ENCODE data around the gene APP. TPM values are rescaled to one million over a fixed set of nuclear protein-coding genes. Genes with fewer than 3 reads are reported as not detected.

Gene APP
- total and polyA plus RNA-seq, 2 of the 13 experiments (the other 11 are each of a cell fraction or from before 2014, with no cell fraction given): 70.6 to 262 TPM

DNA sequence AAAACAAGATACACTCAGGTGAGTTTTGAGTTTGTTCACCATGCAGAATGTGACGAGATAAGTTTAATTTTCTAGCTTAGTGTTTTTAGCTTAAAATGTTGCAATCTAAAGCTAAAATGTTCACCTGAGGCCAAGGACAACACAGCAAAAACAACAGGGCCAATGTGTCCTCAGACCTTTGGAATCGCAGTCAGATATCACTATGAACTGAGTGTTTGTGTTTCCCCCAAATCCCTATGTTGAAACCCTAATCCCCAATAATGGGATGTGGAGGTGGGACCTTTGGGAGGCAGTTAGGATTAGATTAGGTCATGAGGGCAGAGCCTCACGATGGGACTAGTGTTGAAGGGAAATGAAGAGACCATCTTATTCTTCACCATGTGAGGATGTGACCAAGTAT, 291.4 kb downstream of the APP start (continued):
- TF ChIP-seq NR2F1 (CRISPR knock-in tag; IDR thresholded peaks at IDR 0.05) (no peak), FOXK2 (IDR thresholded peaks at IDR 0.05) (no peak), NFE2L1 (CRISPR knock-in tag; IDR thresholded peaks at IDR 0.05; ENCODE audit: borderline replicate concordance) (no peak), ELF1 (CRISPR knock-in tag; IDR thresholded peaks at IDR 0.05) (no peak), HDAC2 (CRISPR knock-in tag; IDR thresholded peaks at IDR 0.05) (0 out of 2 replicates have a peak, but pooled peaks have one; percentile 39), ZMAT3 (CRISPR knock-in tag; conservative IDR thresholded peaks at IDR 0.05) (no peak), ARNT (IDR thresholded peaks at IDR 0.05) (no peak), ZNF34 (CRISPR knock-in tag; IDR thresholded peaks at IDR 0.05; ENCODE audit: borderline replicate concordance) (no peak), ZNF225 (CRISPR knock-in tag; IDR thresholded peaks at IDR 0.05) (no peak), SNAPC2 (CRISPR knock-in tag; IDR thresholded peaks at IDR 0.05) (no peak), MEIS2 (CRISPR knock-in tag; IDR thresholded peaks at IDR 0.05) (no peak), ZNF354B (CRISPR knock-in tag; IDR thresholded peaks at IDR 0.05) (no peak), ZKSCAN5 (CRISPR knock-in tag; IDR thresholded peaks at IDR 0.05) (no peak), MTF2 (CRISPR knock-in tag; IDR thresholded peaks at IDR 0.05; ENCODE audit: borderline replicate concordance) (no peak), SIX1 (CRISPR knock-in tag; IDR thresholded peaks at IDR 0.05; ENCODE audit: borderline replicate concordance) (no peak), ZNF460 (CRISPR knock-in tag; IDR thresholded peaks at IDR 0.05; ENCODE audit: borderline replicate concordance) (no peak), ZBTB3 (CRISPR knock-in tag; IDR thresholded peaks at IDR 0.05; ENCODE audit: borderline replicate concordance, low read depth) (no peak), ZFP41 (CRISPR knock-in tag; IDR thresholded peaks at IDR 0.05; ENCODE audit: borderline replicate concordance) (no peak), MIXL1 (CRISPR knock-in tag; IDR thresholded peaks at IDR 0.05) (peak; percentile 55; the same call in 1 of the 2 replicates), ZNF709 (CRISPR knock-in tag; IDR thresholded peaks at IDR 0.05) (no peak), DNMT3B (CRISPR knock-in tag; conservative IDR thresholded peaks at IDR 0.05) (no peak), ZNF143 (CRISPR knock-in tag; IDR thresholded peaks at IDR 0.05) (no peak), KAT8 (CRISPR knock-in tag; IDR thresholded peaks at IDR 0.05) (no peak), ZBTB38 (CRISPR knock-in tag; IDR thresholded peaks at IDR 0.05) (no peak), TARDBP (CRISPR knock-in tag; IDR thresholded peaks at IDR 0.05) (no peak), CHD4 (IDR thresholded peaks at IDR 0.05; ENCODE audit: borderline replicate concordance, low read length) (no peak)
- TF ChIP-seq, protein P1, sequence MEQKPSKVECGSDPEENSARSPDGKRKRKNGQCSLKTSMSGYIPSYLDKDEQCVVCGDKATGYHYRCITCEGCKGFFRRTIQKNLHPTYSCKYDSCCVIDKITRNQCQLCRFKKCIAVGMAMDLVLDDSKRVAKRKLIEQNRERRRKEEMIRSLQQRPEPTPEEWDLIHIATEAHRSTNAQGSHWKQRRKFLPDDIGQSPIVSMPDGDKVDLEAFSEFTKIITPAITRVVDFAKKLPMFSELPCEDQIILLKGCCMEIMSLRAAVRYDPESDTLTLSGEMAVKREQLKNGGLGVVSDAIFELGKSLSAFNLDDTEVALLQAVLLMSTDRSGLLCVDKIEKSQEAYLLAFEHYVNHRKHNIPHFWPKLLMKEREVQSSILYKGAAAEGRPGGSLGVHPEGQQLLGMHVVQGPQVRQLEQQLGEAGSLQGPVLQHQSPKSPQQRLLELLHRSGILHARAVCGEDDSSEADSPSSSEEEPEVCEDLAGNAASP (CRISPR knock-in tag; IDR thresholded peaks at IDR 0.05; ENCODE audit: borderline replicate concordance): peak; percentile 83; the same call in 1 of the 2 replicates
- TF ChIP-seq, protein P2, sequence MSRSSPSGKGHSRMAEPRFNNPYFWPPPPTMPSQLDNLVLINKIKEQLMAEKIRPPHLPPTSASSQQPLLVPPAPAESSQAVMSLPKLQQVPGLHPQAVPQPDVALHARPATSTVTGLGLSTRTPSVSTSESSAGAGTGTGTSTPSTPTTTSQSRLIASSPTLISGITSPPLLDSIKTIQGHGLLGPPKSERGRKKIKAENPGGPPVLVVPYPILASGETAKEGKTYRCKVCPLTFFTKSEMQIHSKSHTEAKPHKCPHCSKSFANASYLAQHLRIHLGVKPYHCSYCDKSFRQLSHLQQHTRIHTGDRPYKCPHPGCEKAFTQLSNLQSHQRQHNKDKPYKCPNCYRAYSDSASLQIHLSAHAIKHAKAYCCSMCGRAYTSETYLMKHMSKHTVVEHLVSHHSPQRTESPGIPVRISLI (CRISPR knock-in tag; IDR thresholded peaks at IDR 0.05; ENCODE audit: borderline replicate concordance): no peak
- TF ChIP-seq, protein P3, sequence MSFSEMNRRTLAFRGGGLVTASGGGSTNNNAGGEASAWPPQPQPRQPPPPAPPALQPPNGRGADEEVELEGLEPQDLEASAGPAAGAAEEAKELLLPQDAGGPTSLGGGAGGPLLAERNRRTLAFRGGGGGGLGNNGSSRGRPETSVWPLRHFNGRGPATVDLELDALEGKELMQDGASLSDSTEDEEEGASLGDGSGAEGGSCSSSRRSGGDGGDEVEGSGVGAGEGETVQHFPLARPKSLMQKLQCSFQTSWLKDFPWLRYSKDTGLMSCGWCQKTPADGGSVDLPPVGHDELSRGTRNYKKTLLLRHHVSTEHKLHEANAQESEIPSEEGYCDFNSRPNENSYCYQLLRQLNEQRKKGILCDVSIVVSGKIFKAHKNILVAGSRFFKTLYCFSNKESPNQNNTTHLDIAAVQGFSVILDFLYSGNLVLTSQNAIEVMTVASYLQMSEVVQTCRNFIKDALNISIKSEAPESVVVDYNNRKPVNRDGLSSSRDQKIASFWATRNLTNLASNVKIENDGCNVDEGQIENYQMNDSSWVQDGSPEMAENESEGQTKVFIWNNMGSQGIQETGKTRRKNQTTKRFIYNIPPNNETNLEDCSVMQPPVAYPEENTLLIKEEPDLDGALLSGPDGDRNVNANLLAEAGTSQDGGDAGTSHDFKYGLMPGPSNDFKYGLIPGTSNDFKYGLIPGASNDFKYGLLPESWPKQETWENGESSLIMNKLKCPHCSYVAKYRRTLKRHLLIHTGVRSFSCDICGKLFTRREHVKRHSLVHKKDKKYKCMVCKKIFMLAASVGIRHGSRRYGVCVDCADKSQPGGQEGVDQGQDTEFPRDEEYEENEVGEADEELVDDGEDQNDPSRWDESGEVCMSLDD (CRISPR knock-in tag; IDR thresholded peaks at IDR 0.05; ENCODE audit: borderline replicate concordance): 0 out of 2 replicates have a peak, but pooled peaks have one; percentile 47

Data from HepG2 (cell line).